ENCODE data around the gene ORMDL2.

Gene ORMDL2

GRCh38 chr12:55809274-55809673 is 8.6 kb upstream of the ORMDL2 start:
- peaks cover 40% of the 10 kb centered on the region for H3K36me3 ChIP-seq (ENCODE audit: control insufficient read depth, insufficient read depth, low read length)
- H3K9me3 ChIP-seq (ENCODE audit: control insufficient read depth, insufficient read depth, low read length) = no peaks in the 10 kb centered on the region
- no peak overlapping the region for H3K27ac ChIP-seq (ENCODE audit: low read depth, low read length)
- no peaks in the 10 kb centered on the region for H3K27me3 ChIP-seq (ENCODE audit: control insufficient read depth, insufficient read depth, low read length)
- peaks cover 20% of the 10 kb centered on the region for H3K4me1 ChIP-seq (ENCODE audit: control insufficient read depth, insufficient read depth, low read length)
- H3K9ac ChIP-seq (ENCODE audit: low read depth, low read length) = no peak overlapping the region
- H3K4me3 ChIP-seq (ENCODE audit: low read depth, low read length) = no peak overlapping the region

DNA sequence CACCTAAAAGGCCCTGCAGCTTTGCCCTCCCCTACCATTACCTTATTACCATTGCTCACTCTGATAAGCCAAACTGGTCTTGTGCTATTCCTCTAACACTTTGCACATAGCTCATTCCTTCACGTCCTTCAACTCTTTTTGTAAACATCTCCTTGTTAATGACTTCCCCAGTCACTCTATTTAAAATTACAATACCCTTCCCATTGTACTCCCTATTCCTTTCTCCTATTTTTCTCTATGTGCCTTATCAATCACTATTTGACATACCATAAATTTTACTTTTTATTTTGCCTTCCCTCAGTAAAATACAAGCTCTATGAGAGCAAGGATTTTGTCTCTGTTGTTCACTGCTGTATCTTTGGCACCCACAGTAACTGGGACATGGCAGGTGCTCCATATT is 5.8 kb upstream of the ORMDL2 start:
- H3K9me3 ChIP-seq (ENCODE audit: control insufficient read depth, insufficient read depth, low read length) = no peaks in the 10 kb centered on the region
- H3K9ac ChIP-seq (ENCODE audit: low read depth, low read length) = no peak overlapping the region
- H3K36me3 ChIP-seq (ENCODE audit: control insufficient read depth, insufficient read depth, low read length) = peaks cover 45% of the 10 kb centered on the region
- H3K4me1 ChIP-seq (ENCODE audit: control insufficient read depth, insufficient read depth, low read length) = peaks cover 39% of the 10 kb centered on the region
- no peaks in the 10 kb centered on the region for H3K27me3 ChIP-seq (ENCODE audit: control insufficient read depth, insufficient read depth, low read length)
- no peak overlapping the region for H3K4me3 ChIP-seq (ENCODE audit: low read depth, low read length)
- H3K27ac ChIP-seq (ENCODE audit: low read depth, low read length) = no peak overlapping the region

DNA sequence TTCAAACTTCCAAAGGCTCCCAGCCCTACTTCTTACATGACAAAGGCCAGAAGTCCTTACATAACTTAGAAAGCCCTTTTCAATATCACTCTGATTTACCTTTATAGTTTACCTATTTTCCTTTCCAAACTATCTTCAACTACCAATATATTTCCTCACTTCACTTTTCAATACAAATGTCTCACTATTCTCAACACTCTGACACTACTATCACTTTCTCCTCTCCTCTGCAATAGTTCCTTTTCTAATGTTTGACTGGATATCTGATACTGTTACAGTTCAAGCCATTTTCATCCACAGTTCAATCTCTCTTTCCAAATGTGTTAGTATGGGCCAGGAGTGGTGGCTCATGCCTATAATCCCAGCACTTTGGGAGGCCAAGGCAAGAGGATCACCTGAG is 3.6 kb upstream of the ORMDL2 start:
- Histone ChIP-seq H3K4me1 (ENCODE audit: control insufficient read depth, insufficient read depth, low read length) (peaks cover 45% of the 10 kb centered on the region), H3K36me3 (ENCODE audit: control insufficient read depth, insufficient read depth, low read length) (peaks cover 40% of the 10 kb centered on the region), H3K9ac (ENCODE audit: low read depth, low read length) (no peak overlapping the region), H3K27me3 (ENCODE audit: control insufficient read depth, insufficient read depth, low read length) (no peaks in the 10 kb centered on the region), H3K4me3 (ENCODE audit: low read depth, low read length) (peak overlapping the region; percentile 35), H3K9me3 (ENCODE audit: control insufficient read depth, insufficient read depth, low read length) (no peaks in the 10 kb centered on the region), H3K27ac (ENCODE audit: low read depth, low read length) (peak overlapping the region; percentile 64)

- H3K9ac ChIP-seq (ENCODE audit: low read depth, low read length) = no peak overlapping the region
- H3K27me3 ChIP-seq (ENCODE audit: control insufficient read depth, insufficient read depth, low read length) = no peaks in the 10 kb centered on the region
- H3K4me3 ChIP-seq (ENCODE audit: low read depth, low read length) = peak overlapping the region; percentile 94; the same call in 1 of the 2 replicates
- no peaks in the 10 kb centered on the region for H3K9me3 ChIP-seq (ENCODE audit: control insufficient read depth, insufficient read depth, low read length)
- peaks cover 45% of the 10 kb centered on the region for H3K4me1 ChIP-seq (ENCODE audit: control insufficient read depth, insufficient read depth, low read length)
- H3K36me3 ChIP-seq (ENCODE audit: control insufficient read depth, insufficient read depth, low read length) = peaks cover 42% of the 10 kb centered on the region
- no peak overlapping the region for H3K27ac ChIP-seq (ENCODE audit: low read depth, low read length)
Observed at GRCh38 chr12:55815473-55815872, 2.4 kb upstream of the ORMDL2 start.

- peak overlapping the region; percentile 91 for H3K9ac ChIP-seq (ENCODE audit: low read depth, low read length)
- peak overlapping the region; percentile 89 for H3K27ac ChIP-seq (ENCODE audit: low read depth, low read length)
- H3K9me3 ChIP-seq (ENCODE audit: control insufficient read depth, insufficient read depth, low read length) = no peaks in the 10 kb centered on the region
- peak overlapping the region; percentile 94 for H3K4me3 ChIP-seq (ENCODE audit: low read depth, low read length)
- H3K4me1 ChIP-seq (ENCODE audit: control insufficient read depth, insufficient read depth, low read length) = peaks cover 39% of the 10 kb centered on the region
- H3K36me3 ChIP-seq (ENCODE audit: control insufficient read depth, insufficient read depth, low read length) = peaks cover 50% of the 10 kb centered on the region
- no peaks in the 10 kb centered on the region for H3K27me3 ChIP-seq (ENCODE audit: control insufficient read depth, insufficient read depth, low read length)
Observed at GRCh38 chr12:55816881-55817344, 928 bp upstream of the ORMDL2 start.

- peaks cover 31% of the 10 kb centered on the region for H3K4me1 ChIP-seq (ENCODE audit: control insufficient read depth, insufficient read depth, low read length)
- H3K9ac ChIP-seq (ENCODE audit: low read depth, low read length) = peak overlapping the region; percentile 50
- H3K9me3 ChIP-seq (ENCODE audit: control insufficient read depth, insufficient read depth, low read length) = no peaks in the 10 kb centered on the region
- H3K27me3 ChIP-seq (ENCODE audit: control insufficient read depth, insufficient read depth, low read length) = no peaks in the 10 kb centered on the region
- peak overlapping the region; percentile 30 for H3K27ac ChIP-seq (ENCODE audit: low read depth, low read length)
- peak overlapping the region; percentile 94 for H3K4me3 ChIP-seq (ENCODE audit: low read depth, low read length)
- H3K36me3 ChIP-seq (ENCODE audit: control insufficient read depth, insufficient read depth, low read length) = peaks cover 63% of the 10 kb centered on the region
Observed at GRCh38 chr12:55818140-55818728, 393 bp downstream of the ORMDL2 start.

DNA sequence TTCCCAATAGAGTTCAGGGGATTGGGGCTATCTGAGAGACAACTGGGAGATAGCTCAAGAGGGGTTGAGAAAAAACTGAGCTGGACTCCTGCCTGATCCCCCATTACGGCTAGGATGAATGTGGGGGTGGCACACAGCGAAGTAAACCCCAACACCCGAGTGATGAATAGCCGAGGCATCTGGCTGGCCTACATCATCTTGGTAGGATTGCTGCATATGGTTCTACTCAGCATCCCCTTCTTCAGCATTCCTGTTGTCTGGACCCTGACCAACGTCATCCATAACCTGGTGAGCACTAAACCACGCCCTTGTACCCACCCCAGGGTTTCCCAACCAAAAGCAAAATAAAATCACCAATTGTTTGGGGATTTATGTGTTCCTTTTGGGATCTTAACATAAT is 1.0 kb downstream of the ORMDL2 start:
- Histone ChIP-seq H3K4me1 (ENCODE audit: control insufficient read depth, insufficient read depth, low read length) (peaks cover 29% of the 10 kb centered on the region), H3K27me3 (ENCODE audit: control insufficient read depth, insufficient read depth, low read length) (no peaks in the 10 kb centered on the region), H3K36me3 (ENCODE audit: control insufficient read depth, insufficient read depth, low read length) (peaks cover 61% of the 10 kb centered on the region), H3K27ac (ENCODE audit: low read depth, low read length) (no peak overlapping the region), H3K4me3 (ENCODE audit: low read depth, low read length) (peak overlapping the region; percentile 94), H3K9me3 (ENCODE audit: control insufficient read depth, insufficient read depth, low read length) (no peaks in the 10 kb centered on the region), H3K9ac (ENCODE audit: low read depth, low read length) (peak overlapping the region; percentile 50; the same call in 1 of the 2 replicates)

DNA sequence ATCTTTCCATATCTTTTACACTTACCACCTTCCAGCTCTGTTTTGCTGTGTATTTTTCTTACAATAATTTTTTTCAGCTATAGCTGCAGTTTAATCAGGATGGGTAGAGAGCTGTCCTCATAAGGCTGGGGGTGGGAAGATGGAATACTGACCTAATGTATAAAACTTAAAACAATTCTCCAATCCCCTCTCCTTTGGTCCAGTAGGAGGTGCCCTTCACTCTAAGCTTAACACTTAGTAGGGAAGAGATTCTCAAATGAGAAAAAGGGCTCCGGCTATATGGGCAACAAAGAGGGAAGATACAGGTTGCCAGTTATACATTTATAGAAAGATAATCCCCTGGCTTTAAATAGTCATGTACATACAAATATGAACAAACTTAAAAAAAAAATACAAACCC is 2.8 kb downstream of the ORMDL2 start:
- Histone ChIP-seq H3K27ac (ENCODE audit: low read depth, low read length) (no peak overlapping the region), H3K4me3 (ENCODE audit: low read depth, low read length) (no peak overlapping the region), H3K9me3 (ENCODE audit: control insufficient read depth, insufficient read depth, low read length) (no peaks in the 10 kb centered on the region), H3K4me1 (ENCODE audit: control insufficient read depth, insufficient read depth, low read length) (peaks cover 13% of the 10 kb centered on the region), H3K9ac (ENCODE audit: low read depth, low read length) (no peak overlapping the region), H3K27me3 (ENCODE audit: control insufficient read depth, insufficient read depth, low read length) (no peaks in the 10 kb centered on the region), H3K36me3 (ENCODE audit: control insufficient read depth, insufficient read depth, low read length) (peaks cover 52% of the 10 kb centered on the region)

GRCh38 chr12:55822228-55822627 is 4.4 kb downstream of the ORMDL2 start:
- Histone ChIP-seq H3K4me1 (ENCODE audit: control insufficient read depth, insufficient read depth, low read length) (peaks cover 5% of the 10 kb centered on the region; the same call in 1 of the 2 replicates), H3K27ac (ENCODE audit: low read depth, low read length) (no peak overlapping the region), H3K9me3 (ENCODE audit: control insufficient read depth, insufficient read depth, low read length) (no peaks in the 10 kb centered on the region), H3K27me3 (ENCODE audit: control insufficient read depth, insufficient read depth, low read length) (no peaks in the 10 kb centered on the region), H3K36me3 (ENCODE audit: control insufficient read depth, insufficient read depth, low read length) (peaks cover 50% of the 10 kb centered on the region), H3K9ac (ENCODE audit: low read depth, low read length) (no peak overlapping the region), H3K4me3 (ENCODE audit: low read depth, low read length) (no peak overlapping the region)

DNA sequence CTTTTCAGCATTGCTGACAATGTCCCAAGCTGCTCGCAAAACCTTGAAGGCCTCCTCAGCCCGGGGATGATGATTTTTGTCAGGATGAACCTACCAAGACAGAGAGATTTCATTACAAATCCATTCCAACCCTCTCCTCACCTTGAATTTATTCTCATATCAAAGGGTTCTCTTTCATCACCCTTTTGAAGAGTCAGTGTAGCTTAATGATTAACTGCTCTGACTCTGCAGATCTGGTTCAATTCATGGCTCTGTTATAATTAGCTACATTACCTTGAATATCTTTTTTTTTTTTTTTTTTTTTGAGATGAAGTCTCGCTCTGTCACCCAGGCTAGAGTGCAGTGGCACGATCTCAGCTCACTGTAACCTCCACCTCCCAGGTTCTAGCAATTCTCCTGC is 5.6 kb downstream of the ORMDL2 start:
- H3K9me3 ChIP-seq (ENCODE audit: control insufficient read depth, insufficient read depth, low read length) = no peaks in the 10 kb centered on the region
- H3K4me3 ChIP-seq (ENCODE audit: low read depth, low read length) = no peak overlapping the region
- H3K4me1 ChIP-seq (ENCODE audit: control insufficient read depth, insufficient read depth, low read length) = peaks cover 10% of the 10 kb centered on the region
- no peaks in the 10 kb centered on the region for H3K27me3 ChIP-seq (ENCODE audit: control insufficient read depth, insufficient read depth, low read length)
- H3K9ac ChIP-seq (ENCODE audit: low read depth, low read length) = no peak overlapping the region
- H3K27ac ChIP-seq (ENCODE audit: low read depth, low read length) = no peak overlapping the region
- peaks cover 50% of the 10 kb centered on the region for H3K36me3 ChIP-seq (ENCODE audit: control insufficient read depth, insufficient read depth, low read length)

DNA sequence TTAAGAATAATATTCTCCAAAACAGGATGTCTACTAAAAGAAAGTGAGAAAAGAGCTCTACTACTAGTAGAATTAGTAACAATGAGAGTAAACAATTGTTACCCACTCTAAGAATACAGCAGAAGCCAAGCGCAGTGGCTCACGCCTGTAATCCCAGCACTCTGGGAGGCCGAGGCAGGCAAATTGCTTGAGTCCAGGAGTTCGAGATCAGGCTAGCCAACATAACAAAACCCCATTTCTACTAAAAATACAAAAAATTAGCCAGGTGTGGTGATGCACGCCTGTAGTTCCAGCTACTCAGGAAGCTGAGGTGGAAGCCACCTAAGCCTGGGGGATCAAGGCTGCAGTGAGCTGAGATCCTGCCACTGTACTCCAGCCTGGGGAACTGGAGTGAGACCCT is 6.9 kb downstream of the ORMDL2 start:
- Histone ChIP-seq H3K27ac (ENCODE audit: low read depth, low read length) (no peak overlapping the region), H3K4me1 (ENCODE audit: control insufficient read depth, insufficient read depth, low read length) (peaks cover 6% of the 10 kb centered on the region; the same call in 1 of the 2 replicates), H3K27me3 (ENCODE audit: control insufficient read depth, insufficient read depth, low read length) (no peaks in the 10 kb centered on the region), H3K36me3 (ENCODE audit: control insufficient read depth, insufficient read depth, low read length) (peaks cover 38% of the 10 kb centered on the region), H3K9me3 (ENCODE audit: control insufficient read depth, insufficient read depth, low read length) (no peaks in the 10 kb centered on the region), H3K9ac (ENCODE audit: low read depth, low read length) (no peak overlapping the region), H3K4me3 (ENCODE audit: low read depth, low read length) (no peak overlapping the region)

All from HUES48 (cell line).